HG03280 (cell line): ENCODE data around the gene IL4I1.

Experiments
- ATAC-seq: cut with Tn5 transposase; IDR thresholded peaks from one replicate; pipeline ENCODE4 v1.9.1; 2021; ENCODE audit warnings: mild to moderate bottlenecking, moderate library complexity; ENCODE audit not compliant: unreplicated experiment

Gene IL4I1

DNA sequence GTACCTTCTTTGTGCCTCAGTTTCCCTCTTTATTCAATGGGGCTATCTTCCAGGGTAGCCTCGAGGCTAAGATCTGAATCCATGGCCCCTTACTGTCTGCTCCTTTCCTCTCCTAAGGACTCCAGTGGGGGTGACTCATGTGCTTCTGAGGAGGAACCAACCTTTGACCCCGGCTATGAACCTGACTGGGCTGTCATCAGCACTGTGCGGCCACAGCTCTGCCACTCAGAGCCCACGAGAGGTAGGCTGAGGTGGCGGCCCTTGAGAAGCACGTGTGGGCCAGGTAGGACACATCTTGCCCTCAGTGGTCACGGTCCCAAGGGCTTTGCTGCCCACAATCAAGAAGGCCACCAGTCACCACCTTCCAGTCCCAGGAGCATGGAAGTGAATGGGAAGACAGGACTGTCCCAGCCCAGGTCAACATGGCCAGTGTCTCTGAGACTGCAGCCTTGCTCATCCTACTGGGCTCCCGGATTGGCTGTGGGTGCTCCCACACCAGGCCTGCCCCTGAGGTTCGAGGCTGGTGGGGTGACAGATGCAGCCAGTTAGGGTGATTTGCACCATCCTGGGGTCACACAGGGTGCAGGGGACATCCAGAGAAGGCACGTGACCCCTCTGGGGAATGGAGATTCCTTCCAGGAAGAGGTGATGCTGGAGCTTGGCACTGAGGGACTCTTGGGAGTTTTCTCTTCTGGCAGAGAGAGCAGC, 16.4 kb downstream of the IL4I1 start:
- ATAC-seq, result no peak

DNA sequence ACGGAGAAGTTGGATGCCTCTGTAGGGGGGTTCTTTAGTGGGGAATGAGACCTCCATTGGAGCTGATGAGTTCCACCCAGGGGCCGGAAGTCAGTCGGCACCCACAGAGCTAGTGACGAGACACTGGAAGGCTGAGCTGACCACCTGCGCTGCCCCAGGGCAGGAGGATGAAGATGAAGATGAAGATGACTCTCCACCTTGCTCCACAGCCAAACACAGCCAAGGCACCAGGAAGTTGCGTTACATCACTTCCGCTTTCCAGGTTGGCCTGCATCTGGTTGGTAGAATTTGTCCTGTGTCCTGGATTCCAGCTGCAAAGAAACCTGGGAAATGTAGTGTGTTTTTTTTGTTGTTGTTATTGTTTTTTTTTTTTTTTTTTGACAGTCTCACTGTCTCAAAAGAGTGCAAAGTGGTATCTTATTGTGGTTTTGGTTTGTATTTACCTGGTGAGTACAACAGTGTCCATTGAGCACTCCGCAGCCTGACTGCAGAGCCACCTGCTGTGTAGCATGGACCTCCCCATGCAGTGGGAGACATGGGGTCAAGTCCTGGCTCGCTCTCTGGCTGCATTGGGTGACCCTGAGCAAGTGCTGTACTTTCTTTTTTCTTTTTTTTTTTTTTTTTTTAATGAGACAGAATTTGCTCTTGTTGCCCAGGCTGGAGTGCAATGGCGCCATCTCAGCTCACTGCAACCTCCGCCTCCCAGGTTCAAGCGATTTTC, 17.3 kb downstream of the IL4I1 start:
- ATAC-seq, result no peak

DNA sequence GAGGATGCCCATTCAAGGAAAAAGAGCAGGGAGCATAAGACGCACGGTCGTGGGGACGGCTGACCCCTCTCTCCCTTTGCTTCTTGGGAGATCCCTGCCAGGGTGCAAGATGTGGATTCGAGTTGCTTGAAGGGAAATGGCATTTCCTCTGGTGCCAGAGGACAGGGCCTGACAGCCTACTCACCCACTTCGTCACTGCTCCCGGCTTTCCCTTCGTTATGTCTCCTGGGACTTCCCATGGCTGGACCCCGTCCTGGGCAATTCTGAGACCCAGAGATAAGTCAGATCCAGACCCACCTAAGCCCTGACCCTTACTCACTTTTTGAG, 18.0 kb downstream of the IL4I1 start:
- ATAC-seq, result no peak

DNA sequence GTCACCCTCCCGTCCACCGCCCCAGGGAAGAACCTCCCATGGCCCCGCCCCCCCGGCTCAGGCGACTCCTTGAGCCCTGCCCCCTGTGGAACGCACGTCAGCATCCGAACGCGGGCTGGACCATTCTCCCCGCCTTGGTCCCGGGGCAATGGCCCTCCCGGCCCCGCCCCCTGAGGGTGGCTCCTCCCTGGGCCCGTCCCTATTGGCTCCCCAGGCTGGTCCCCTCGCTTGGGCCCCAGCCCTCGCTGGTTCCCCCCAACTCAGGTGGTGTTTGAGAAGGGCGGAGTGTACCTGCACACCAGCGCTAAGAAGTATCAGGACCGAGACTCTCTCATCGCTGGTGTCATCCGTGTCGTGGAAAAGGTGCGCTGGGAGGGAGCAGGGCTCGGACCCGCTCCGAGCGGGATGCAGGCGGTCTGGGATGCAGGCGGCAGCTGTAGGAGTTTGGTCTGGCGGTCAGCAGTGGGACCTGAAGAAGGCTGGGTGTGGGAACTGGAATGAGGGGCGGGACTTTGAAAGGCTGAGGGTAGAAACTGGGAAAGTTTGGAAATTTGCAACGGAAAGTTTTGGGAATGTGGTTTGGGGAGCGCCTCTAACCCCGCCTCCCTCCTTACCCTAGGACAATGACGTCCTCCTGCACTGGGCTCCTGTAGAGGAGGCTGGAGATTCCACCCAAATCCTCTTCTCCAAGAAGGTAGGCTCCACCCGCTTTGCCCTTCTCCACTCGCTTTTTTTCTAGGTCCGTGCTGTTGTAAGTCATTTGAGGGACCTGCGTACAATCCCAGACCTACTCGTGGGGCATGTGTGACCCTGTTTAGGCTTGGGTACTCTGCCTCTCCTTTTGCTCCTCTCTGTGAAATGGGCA, 18.6 kb downstream of the IL4I1 start:
- peak; percentile 47 for ATAC-seq

DNA sequence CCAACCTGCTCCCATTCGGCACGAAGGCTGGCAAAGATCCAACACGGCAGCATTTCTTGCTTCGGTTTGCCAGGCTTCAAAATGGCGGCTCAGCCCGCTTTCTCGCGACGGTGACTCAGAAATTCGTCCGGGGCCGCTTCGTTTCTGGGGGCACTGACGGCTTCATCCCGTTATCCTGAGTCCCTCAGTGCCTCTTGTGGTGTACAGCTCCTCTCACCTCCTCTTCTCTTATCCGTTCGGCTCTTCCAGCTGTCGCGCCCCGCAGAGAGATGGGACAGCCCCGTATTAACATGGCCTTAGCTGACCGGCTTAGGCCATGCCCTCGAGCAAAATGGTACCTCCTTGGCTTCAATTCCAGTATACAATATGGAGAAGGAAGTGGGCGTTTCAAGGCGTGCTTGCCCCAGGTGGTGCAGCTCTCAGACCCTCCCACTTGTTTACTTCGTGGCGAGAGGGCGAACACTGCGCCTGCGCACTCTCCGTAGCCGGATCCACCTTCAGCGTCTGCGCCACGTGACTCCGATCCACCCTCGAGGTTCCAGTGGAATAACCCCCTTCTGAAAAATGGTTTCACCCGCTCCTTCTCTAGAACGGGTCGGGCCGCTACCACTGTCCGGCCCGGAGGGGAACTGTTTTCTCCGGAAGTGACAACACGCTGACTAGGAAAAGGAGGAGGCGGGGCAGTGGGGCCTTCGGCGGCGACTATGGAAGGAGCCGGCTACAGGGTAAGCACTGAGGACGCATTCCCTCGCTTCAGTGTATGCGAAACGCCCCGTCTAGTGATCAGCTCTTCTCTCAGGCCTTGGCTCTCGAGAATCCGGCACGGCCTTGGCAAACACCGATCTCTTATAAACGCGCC, 19.4 kb downstream of the IL4I1 start, which contains the start of the genes AKT1S1 and TBC1D17:
AKT1S1 (minus strand) TSS at position 336 of the 859 bp plus-strand sequence. CDS start 4,060 bp downstream, outside the sequence.
TBC1D17 (plus strand) TSS at position 683 of the 859 bp plus-strand sequence; CDS start at position 705, 22 bp downstream.
- peak; percentile 52 for ATAC-seq

DNA sequence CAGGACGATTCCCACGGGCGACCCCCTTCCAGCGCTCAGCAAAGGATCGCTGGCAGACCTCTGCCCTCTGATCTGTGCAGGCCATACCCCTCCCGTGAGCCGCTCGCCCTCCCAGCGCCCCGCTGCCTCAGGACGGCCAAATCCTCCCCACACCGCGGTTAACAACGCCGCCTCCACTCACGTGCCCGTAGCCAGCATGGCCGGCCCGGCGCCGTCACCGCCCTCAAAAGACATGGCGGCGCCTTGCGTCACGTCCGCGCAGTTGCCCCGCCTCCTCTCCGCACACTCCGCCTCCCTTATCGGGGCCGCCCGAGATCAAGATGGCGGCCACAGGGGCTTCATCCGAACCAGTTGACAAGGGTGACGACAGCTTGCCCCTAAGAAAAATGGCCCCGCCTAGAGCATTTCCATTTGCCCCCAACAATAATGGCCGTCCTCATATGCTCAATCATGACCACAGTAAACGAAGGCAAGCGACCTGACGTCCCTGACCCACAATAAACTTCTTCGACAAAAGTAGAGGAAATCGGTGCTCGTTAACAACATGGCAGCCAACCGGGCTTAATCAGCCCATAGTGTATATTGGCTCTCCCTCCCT, 20.2 kb downstream of the IL4I1 start:
- peak; percentile 49 for ATAC-seq

DNA sequence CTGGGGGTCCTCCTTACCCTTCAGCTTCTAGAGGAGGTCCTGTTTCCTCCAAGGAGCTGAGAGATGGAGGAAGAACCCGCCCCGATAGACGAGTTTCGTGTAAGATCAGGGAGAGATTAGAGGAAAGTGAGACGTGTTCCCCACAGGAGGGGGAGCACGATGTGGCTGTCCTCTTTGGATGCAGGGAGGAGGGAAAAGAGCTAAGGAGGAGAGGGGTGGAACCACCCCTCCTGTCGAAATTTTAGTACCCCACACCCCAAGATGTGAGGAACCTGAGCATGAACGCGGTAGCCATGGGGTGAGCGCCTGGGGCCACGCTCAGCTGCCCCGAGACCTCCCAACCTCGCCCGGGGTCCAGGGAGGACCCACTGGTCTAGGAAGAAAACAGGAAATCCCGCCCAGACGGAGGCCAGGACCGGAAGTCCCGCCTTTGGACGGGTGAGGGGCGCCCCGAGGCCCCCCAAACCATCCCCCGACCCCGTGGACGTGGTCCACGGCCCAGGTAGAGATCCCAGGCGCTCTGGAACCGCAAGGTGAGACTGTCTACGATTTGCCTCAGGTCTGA, 20.7 kb downstream of the IL4I1 start:
- no peak for ATAC-seq

DNA sequence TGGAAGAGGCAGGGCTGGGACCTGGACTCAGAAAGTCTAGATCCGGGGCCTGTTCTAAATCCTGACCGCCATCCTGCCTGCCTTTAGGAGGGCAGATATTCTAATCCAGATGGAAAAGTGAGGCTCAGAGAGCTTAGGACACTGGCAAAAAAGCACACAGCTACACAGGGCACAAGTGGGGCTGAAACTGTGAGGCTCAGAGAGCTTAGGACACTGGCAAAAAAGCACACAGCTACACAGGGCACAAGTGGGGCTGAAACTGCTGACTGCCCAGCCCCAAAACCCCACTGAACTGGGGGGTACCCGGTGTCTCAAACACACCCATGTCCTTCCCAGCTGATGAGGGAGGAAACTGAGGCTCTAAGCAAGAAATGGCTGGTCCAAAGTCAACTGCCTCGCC, 21.5 kb downstream of the IL4I1 start:
- ATAC-seq, result no peak

DNA sequence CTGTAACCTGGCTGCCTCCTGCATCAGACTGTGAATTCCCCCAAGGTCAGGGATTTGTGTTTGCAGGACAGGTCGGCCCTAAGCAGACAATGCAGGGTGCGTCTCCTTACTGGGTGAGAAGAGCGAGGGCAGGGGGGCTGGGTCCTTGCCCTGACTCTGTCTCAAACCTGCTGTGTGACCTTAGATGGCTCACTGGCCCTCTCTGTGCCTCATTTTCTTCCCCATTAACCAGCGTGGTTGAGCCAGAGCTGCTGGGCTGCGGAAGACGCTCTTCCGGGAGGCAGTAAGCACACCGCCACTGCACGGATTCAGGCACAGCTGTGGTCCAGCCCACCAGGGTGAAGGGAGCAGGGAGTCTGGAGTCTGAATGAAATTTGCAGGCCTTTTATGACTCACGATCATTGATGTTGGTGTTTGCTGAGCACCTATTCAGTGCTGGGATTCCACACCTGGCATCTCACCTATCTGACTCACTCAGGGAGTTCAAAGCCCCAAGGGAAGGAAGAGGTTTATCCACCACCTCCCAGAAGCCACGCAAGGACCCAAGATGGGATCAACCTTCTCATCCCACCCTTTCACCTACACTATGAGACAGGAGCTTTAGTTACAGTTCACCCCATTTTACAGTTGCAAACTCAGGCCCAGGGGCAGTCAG, 22.1 kb downstream of the IL4I1 start:
- ATAC-seq, result no peak

DNA sequence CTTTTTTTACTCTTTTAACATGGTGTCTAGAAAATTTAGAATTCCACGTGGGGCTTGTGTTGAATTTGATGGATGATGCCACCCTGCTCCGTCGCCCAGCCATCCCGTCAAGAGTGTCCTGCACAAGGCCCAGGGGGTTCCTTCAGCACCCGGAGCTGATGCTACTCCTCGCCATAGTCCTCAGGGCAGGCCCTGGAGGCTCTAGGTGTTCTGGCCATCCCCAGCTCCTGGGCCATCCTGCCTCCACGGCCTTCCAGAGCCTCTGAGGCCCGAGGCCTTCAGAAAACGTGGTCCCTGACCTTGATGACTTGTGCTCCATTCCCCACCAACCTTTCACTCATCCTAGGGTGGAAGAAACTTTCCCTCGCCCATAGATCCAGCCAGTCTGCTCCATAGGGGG, 22.9 kb downstream of the IL4I1 start:
- no peak for ATAC-seq

DNA sequence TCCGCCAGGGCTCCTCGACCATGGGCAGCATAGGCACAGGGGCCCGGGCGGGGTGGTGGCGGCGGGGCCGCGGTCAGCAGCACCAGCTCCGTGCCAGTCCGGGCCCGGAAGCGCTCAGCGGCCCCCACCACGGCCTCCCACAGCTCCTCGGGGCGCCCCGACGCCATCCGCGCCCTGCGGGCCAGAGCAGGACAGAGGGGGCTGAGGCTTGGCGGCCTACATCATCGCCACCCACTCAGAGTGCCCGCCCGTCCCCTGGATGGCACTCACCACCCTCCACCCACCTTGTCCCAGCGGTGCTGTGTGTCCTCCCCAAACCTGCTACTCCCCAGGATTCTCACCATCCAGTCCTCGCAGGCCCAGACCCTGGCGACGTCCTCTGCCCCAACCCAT, 23.6 kb downstream of the IL4I1 start:
- ATAC-seq, result no peak

DNA sequence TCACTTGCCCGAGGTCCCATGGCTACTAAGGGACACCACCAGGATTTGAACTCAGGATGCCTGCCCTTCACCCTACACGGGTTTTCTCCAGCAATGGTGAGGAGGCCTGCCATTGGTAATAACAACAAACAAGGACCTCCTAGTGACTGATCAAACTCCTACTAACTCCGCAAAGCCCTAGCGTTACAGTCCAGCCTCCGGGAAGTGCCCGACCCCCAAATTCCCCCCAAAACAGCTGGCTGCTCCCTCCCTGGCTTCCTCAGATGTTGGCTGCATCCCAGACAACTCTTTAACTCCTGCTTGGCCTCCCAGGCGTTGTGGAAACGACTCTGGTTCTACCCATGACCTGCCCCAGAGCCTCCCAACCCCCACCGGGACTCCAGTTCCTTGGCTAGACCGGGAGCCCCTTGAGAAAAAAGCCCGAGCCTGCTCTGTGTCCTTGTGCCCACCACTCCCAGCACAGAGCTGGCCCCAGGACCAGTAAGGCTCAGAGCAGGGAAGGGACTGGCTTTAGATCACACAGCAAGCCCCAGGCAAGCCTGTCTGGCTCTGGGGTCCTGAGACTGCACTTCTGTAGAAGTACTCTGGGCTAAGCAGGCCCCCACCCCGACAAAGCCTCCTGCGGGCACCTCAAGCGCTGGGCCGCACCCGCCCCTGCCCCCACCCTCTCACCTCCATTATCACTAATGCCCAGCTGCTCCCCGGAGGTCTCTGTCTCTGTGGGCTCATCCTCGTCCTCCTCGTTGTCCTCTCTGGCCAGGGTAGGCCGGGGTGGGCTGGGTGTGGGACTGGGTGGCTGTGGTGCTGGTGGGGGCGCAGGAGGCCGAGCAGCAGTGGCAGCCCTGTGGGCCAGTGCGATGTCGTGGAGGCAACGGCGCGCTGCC, 24.2 kb downstream of the IL4I1 start:
- ATAC-seq, result no peak

DNA sequence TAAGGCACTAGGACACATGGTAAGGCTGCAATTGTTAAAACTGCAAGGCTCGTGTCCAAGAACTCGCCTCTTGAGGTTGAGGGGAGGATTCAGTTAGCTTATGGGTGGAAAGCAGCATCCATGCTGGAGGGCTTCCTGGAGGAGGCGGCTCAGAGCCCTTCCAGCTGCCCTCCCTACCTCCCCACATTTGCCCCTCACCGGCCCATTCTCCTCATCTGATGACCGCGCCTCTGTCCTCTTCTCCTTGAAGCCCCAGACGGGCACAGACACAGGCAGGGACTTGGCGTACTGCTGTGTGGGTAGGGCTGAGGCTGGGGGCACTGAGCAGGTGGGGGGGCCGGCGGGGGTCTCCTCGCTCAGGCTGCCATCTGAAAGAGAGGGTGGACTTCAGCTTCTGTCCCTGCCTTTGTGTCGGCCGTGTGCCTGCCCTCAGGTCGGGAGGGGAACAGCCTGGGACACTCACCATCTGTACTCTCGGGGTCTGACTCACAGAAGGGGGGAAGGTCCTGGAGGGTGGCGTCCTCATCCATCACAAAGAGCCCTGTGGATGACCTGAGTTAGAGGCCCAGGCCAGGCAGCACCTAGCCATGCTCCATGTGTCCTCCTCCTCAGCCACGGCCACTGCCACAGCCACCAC, 25.2 kb downstream of the IL4I1 start:
- no peak for ATAC-seq

DNA sequence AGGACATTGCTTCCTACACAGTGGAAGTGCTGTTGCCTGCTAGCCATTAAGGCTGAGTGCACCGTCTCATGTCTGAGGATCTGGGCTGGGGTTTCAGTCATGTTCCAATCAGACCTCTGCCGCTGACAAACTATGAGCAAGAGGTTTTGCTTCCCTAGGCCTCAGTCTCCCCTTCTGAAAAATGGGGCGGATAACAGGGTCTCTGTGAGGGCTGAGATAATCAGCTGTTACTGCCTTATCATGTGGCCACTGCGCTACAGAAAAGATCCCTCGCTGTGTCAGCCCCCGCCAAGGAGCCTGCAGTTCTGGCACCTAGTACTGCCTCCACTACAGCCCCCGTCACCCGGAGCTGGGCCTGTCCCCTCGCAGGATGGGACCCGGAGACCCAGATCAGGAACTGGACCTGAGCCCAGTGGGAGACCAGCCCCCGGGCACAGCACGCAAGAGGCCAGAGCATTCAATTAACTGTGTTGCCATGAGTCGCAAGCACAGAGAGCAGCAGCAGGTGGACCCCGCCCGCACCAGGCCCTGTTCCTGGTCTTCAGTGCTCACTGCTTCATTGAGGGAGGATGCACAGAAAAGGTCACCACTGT, 26.3 kb downstream of the IL4I1 start:
- no peak for ATAC-seq

DNA sequence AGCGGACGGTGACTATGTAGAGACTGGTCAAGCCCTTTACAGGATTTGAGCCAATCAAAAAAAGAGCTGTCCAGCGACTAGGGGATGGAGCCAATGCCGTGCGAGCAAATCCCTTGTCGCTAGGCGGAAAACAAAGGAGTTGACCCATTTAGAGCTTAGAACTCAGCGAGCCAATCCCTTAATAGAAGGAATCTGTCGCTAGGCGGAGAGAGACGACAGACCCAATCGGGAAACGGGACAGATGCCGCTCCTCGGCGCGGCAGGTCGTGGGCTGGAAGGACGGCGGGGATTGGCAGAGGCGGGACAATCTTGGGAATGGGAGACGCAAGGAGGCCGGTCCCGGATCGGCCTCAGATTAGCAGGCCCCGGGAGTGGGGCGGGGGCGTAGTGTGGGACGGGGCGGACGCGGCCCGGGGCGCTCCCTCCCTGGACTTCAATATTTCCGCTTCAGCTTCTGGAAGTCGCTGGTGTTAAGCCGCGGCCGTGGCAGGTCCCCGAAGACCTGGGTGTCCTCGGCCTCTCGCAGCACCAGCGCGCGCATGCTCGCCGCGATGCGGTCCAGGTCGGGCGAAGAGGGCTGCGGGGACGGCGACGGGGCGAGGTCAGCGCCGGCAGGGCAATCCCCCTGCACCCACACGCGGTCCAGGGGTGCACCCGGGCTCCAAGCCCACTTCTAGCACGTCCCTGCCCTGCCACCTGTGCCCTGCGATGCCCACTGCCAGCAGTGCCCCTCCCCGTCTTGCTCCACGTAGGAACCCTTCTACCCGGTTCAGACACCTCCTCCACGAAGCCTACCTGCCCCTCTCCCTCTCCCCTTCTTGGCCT, 27.0 kb downstream of the IL4I1 start:
- peak; percentile 65 for ATAC-seq

DNA sequence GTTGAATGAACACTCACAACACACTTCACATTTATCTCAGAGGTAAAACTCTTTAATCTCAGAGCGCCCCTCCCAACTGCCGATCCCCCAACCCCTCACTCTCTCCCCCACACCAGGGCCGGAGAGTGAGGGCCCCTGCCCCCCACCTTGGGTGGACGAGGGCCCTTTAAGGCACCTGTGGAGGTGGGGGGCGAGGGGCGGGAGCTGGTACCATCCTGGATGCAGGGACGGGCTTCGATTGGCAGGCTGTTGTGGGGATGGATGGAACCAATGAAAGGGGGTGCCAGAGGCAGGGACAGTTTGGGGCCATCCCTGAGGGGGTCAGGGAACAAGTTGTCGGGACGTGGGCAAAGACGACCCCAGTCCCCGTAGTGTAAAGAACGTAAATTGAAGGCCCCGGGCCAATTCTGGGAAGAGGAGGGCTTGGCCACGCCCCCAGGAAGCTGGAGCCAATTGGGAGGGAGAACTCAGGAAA, 27.6 kb downstream of the IL4I1 start:
- ATAC-seq, result peak; percentile 6
